CD4-positive, alpha-beta memory T cell (primary cell): ENCODE data around the gene AMHR2. TPM values are rescaled to one million over a fixed set of nuclear protein-coding genes. Genes with fewer than 3 reads are reported as not detected.
A peak's percentile ranks its signal among the peaks of the same experiment; 100 is the strongest.

Experiments
- CTCF ChIA-PET: fragments of 350-600 bp; sonication (Branson Sonifier 250); formaldehyde crosslinking; loops from one replicate; lab custom pipeline; 2021; ENCODE audit warnings: inconsistent platforms; ENCODE audit not compliant: partially characterized antibody; lab: Charles Lee
- POLR2A ChIA-PET: fragments of 350-600 bp; sonication (Branson Sonifier 250); formaldehyde crosslinking; loops from one replicate; lab custom pipeline; 2021; ENCODE audit not compliant: partially characterized antibody; lab: Charles Lee
- DNase-seq, 5 donors: peaks; one replicate each; pipeline versions ENCODE4 v3.0.0 to v3.0.0-alpha.2; 2020 to 2022; ENCODE audit warnings: mixed read lengths in 1 of 5
- H3K27ac ChIP-seq: one replicate; pipeline ENCODE4 v1.7.0; 2013; ENCODE audit warnings: low read depth, low read length
- H3K27me3 ChIP-seq: 2 replicates; pipeline ENCODE4 v1.7.0; 2013; ENCODE audit warnings: mild to moderate bottlenecking, low read length, moderate library complexity; ENCODE audit not compliant: insufficient read depth
- H3K36me3 ChIP-seq: 2 replicates; pipeline ENCODE4 v1.7.0; 2013; ENCODE audit warnings: mild to moderate bottlenecking, low read length, moderate library complexity; ENCODE audit not compliant: insufficient read depth
- H3K4me1 ChIP-seq: 2 replicates; pipeline ENCODE4 v1.7.0; 2013; ENCODE audit warnings: mild to moderate bottlenecking, low read length, moderate library complexity; ENCODE audit not compliant: insufficient read depth
- H3K4me3 ChIP-seq, 2 donors: one replicate each; pipeline ENCODE4 v1.7.0; 2013; ENCODE audit warnings: low read length in 2 of 2, mild to moderate bottlenecking in 1 of 2
- H3K9me3 ChIP-seq, 2 donors: one replicate each; pipeline ENCODE4 v1.7.0; 2013; ENCODE audit warnings: low read length in 2 of 2, control low read depth in 1 of 2; ENCODE audit not compliant: control insufficient read depth in 1 of 2
- H3K27ac Mint-ChIP-seq, 7 donors: one replicate each; pipeline ENCODE4 v1.8.0; 2020 to 2021; ENCODE audit warnings: mixed read lengths in 7 of 7, mild to moderate bottlenecking in 6 of 7, inconsistent platforms in 3 of 7, moderate library complexity in 3 of 7
- H3K27me3 Mint-ChIP-seq, 2 donors: one replicate each; pipeline ENCODE4 v1.8.0; 2020 to 2021; ENCODE audit warnings: mixed read lengths in 2 of 2
- H3K36me3 Mint-ChIP-seq, 2 donors: one replicate each; pipeline ENCODE4 v1.8.0; 2020 to 2021; ENCODE audit warnings: mixed read lengths in 2 of 2, inconsistent platforms in 1 of 2, mild to moderate bottlenecking in 1 of 2
- H3K4me1 Mint-ChIP-seq, 4 donors: one replicate each; pipeline ENCODE4 v1.8.0; 2020 to 2021; ENCODE audit warnings: mixed read lengths in 4 of 4, mild to moderate bottlenecking in 1 of 4
- H3K4me3 Mint-ChIP-seq, 8 donors: one replicate each; pipeline ENCODE4 v1.8.0; 2020 to 2021; ENCODE audit warnings: mixed read lengths in 8 of 8, mild to moderate bottlenecking in 7 of 8, moderate library complexity in 6 of 8, inconsistent platforms in 3 of 8
- H3K9me3 Mint-ChIP-seq, 8 donors: one replicate each; pipeline ENCODE4 v1.8.0; 2020 to 2021; ENCODE audit warnings: mixed read lengths in 8 of 8, mild to moderate bottlenecking in 5 of 8, inconsistent platforms in 3 of 8, moderate library complexity in 1 of 8
- intact Hi-C: fragments of 100-400 bp; cut with micrococcal nuclease; formaldehyde crosslinking; loops from one replicate; pipeline ENCODE4 v1.15.1; 2023
- polyA plus RNA-seq, 2 donors: library from polyadenylated mRNA; unstranded; fragments of 300-500 nt; fragmentation: Illumina TruSeq; gene quantifications; one replicate each; pipeline ENCODE4 v1.2.3, GENCODE V29; 2021
- total RNA-seq, 2 experiments: library from RNA; stranded (reverse); gene quantifications; one replicate each; pipeline ENCODE4 v1.2.3, GENCODE V29; 2021

The AMHR2 gene
- total and polyA plus RNA-seq, 4 experiments from 2014 or later: not detected

- Mint-ChIP-seq H3K4me3 (no peak overlapping the region), H3K4me1 (peaks cover 24 to 60% (median 38%) of the 10 kb centered on the region in 4 donors), H3K27me3 (no peaks in the 10 kb centered on the region), H3K27ac (peak overlapping the region in 2 of 7 donors; percentile 27 to 72), H3K9me3 (no peaks in the 10 kb centered on the region), H3K36me3 (peaks cover 61 to 84% of the 10 kb centered on the region in 2 donors)
- POLR2A ChIA-PET: interaction anchor here (4.3 kb wide), 1 partner anchor 43 kb away, joined by 43 read pairs; the partner anchor contains the start of genes MAP3K12 and TARBP2
- Histone ChIP-seq H3K27ac (no peak overlapping the region), H3K27me3 (no peaks in the 10 kb centered on the region), H3K4me1 (peaks cover 29% of the 10 kb centered on the region), H3K36me3 (peaks cover 75% of the 10 kb centered on the region), H3K4me3 (no peak overlapping the region), H3K9me3 (no peaks in the 10 kb centered on the region)
- DNase-seq: no peak
- intact Hi-C loops: no loop called here
- CTCF ChIA-PET: interaction anchor here (1.2 to 2.4 kb wide), 2 partner anchors 44 to 52 kb away, joined by 3 to 6 read pairs; partner anchors contain the start of gene TARBP2
These were observed 33.2 kb downstream of the AMHR2 start for GRCh38 chr12:53456654-53457366.

GRCh38 chr12:53459097-53459496 is 35.4 kb downstream of the AMHR2 start:
- intact Hi-C loops: loop anchor here (2.0 kb wide), 1 partner anchor 16 kb away; no protein-coding TSS in a partner anchor
- peaks cover 20 to 51% (median 33%) of the 10 kb centered on the region in 4 donors for H3K4me1 Mint-ChIP-seq
- ChIA-PET CTCF (interaction anchor here (1.0 to 1.5 kb wide), 4 partner anchors 12 to 50 kb away, joined by 3 to 6 read pairs (median 4); partner anchors contain the start of gene PRR13), POLR2A (interaction anchor here (1.0 to 1.1 kb wide), 2 partner anchors 11 to 42 kb away, joined by 4 to 5 read pairs; partner anchors contain the start of gene TARBP2)
- H3K4me3 Mint-ChIP-seq: peak overlapping the region in 1 of 8 donors; percentile 12
- peaks cover 97% of the 10 kb centered on the region for H3K36me3 ChIP-seq
- H3K9me3 ChIP-seq: no peaks in the 10 kb centered on the region
- peak overlapping the region in 1 of 7 donors; percentile 41 for H3K27ac Mint-ChIP-seq
- H3K4me3 ChIP-seq: no peak overlapping the region
- H3K9me3 Mint-ChIP-seq: no peaks in the 10 kb centered on the region
- H3K27ac ChIP-seq: no peak overlapping the region
- DNase-seq: no peak
- peaks cover 74 to 90% of the 10 kb centered on the region in 2 donors for H3K36me3 Mint-ChIP-seq
- H3K27me3 ChIP-seq: no peaks in the 10 kb centered on the region
- peaks cover 16% of the 10 kb centered on the region for H3K4me1 ChIP-seq
- H3K27me3 Mint-ChIP-seq: no peaks in the 10 kb centered on the region

GRCh38 chr12:53461059-53461458 is 37.4 kb downstream of the AMHR2 start:
- CTCF ChIA-PET: interaction anchor here (1.1 kb wide), 1 partner anchor 48 kb away, joined by 5 read pairs; no protein-coding TSS in a partner anchor
- Mint-ChIP-seq H3K27ac (peak overlapping the region in 4 of 7 donors; percentile 47 to 58 (median 50)), H3K4me3 (peak overlapping the region in 1 of 8 donors; percentile 19), H3K27me3 (no peaks in the 10 kb centered on the region), H3K36me3 (peaks cover 64 to 89% of the 10 kb centered on the region in 2 donors), H3K4me1 (peaks cover 17 to 44% (median 28%) of the 10 kb centered on the region in 4 donors), H3K9me3 (no peaks in the 10 kb centered on the region)
- no peak for DNase-seq
- Histone ChIP-seq H3K4me3 (no peak overlapping the region), H3K36me3 (peaks cover 97% of the 10 kb centered on the region), H3K4me1 (no peaks in the 10 kb centered on the region), H3K27ac (no peak overlapping the region), H3K9me3 (no peaks in the 10 kb centered on the region), H3K27me3 (no peaks in the 10 kb centered on the region)
- POLR2A ChIA-PET: interaction anchor here (0.5 to 1.2 kb wide), 3 partner anchors 11 to 48 kb away, joined by 3 read pairs; no protein-coding TSS in a partner anchor
- intact Hi-C loops: no loop called here

- no peak overlapping the region for H3K27ac ChIP-seq
- H3K27ac Mint-ChIP-seq: peak overlapping the region in 1 of 7 donors; percentile 58
- peaks cover 97% of the 10 kb centered on the region for H3K36me3 ChIP-seq
- H3K9me3 ChIP-seq: no peaks in the 10 kb centered on the region
- no peaks in the 10 kb centered on the region for H3K9me3 Mint-ChIP-seq
- no peak overlapping the region for H3K4me3 ChIP-seq
- POLR2A ChIA-PET: interaction anchor here (0.5 to 1.3 kb wide), 5 partner anchors 11 to 47 kb away, joined by 3 read pairs; partner anchors contain the start of gene TARBP2
- DNase-seq: no peak
- H3K4me1 ChIP-seq: no peaks in the 10 kb centered on the region
- H3K4me3 Mint-ChIP-seq: no peak overlapping the region
- intact Hi-C loops: no loop called here
- H3K27me3 Mint-ChIP-seq: no peaks in the 10 kb centered on the region
- H3K4me1 Mint-ChIP-seq: peaks cover 18 to 44% (median 31%) of the 10 kb centered on the region in 4 donors
- CTCF ChIA-PET: interaction anchor here (1.1 kb wide), 1 partner anchor 47 kb away, joined by 5 read pairs; no protein-coding TSS in a partner anchor
- H3K27me3 ChIP-seq: no peaks in the 10 kb centered on the region
- H3K36me3 Mint-ChIP-seq: peaks cover 68 to 90% of the 10 kb centered on the region in 2 donors
These were observed 37.9 kb downstream of the AMHR2 start for GRCh38 chr12:53461591-53461990.

- H3K27ac ChIP-seq: no peak overlapping the region
- H3K9me3 Mint-ChIP-seq: no peaks in the 10 kb centered on the region
- H3K4me1 Mint-ChIP-seq: peaks cover 20 to 47% (median 33%) of the 10 kb centered on the region in 4 donors
- H3K27me3 ChIP-seq: no peaks in the 10 kb centered on the region
- H3K4me3 ChIP-seq: no peak overlapping the region
- H3K27ac Mint-ChIP-seq: peak overlapping the region in 2 of 7 donors; percentile 10 to 30
- no peaks in the 10 kb centered on the region for H3K4me1 ChIP-seq
- CTCF ChIA-PET: no interaction called here
- DNase-seq: no peak
- H3K36me3 Mint-ChIP-seq: peaks cover 76 to 95% of the 10 kb centered on the region in 2 donors
- no peaks in the 10 kb centered on the region for H3K9me3 ChIP-seq
- no peaks in the 10 kb centered on the region for H3K27me3 Mint-ChIP-seq
- intact Hi-C loops: no loop called here
- H3K36me3 ChIP-seq: peaks cover 97% of the 10 kb centered on the region
- POLR2A ChIA-PET: interaction anchor here (1.2 to 1.3 kb wide), 3 partner anchors 9 to 38 kb away, joined by 3 read pairs; partner anchors contain the start of gene TARBP2
- H3K4me3 Mint-ChIP-seq: no peak overlapping the region
These were observed 39.3 kb downstream of the AMHR2 start for GRCh38 chr12:53462935-53463334.

- no peaks in the 10 kb centered on the region for H3K27me3 Mint-ChIP-seq
- no peak overlapping the region for H3K4me3 Mint-ChIP-seq
- H3K4me1 ChIP-seq: no peaks in the 10 kb centered on the region
- H3K27ac ChIP-seq: no peak overlapping the region
- peaks cover 21 to 46% (median 33%) of the 10 kb centered on the region in 4 donors for H3K4me1 Mint-ChIP-seq
- H3K27me3 ChIP-seq: no peaks in the 10 kb centered on the region
- intact Hi-C loops: no loop called here
- no peaks in the 10 kb centered on the region for H3K9me3 ChIP-seq
- no peak for DNase-seq
- H3K36me3 Mint-ChIP-seq: peaks cover 79 to 96% of the 10 kb centered on the region in 2 donors
- no peaks in the 10 kb centered on the region for H3K9me3 Mint-ChIP-seq
- peaks cover 97% of the 10 kb centered on the region for H3K36me3 ChIP-seq
- H3K27ac Mint-ChIP-seq: peak overlapping the region in 4 of 7 donors; percentile 33 to 70 (median 42)
- POLR2A ChIA-PET: interaction anchor here (1.1 kb wide), 1 partner anchor 37 kb away, joined by 7 read pairs; the partner anchor contains the start of gene TARBP2
- no peak overlapping the region for H3K4me3 ChIP-seq
- CTCF ChIA-PET: interaction anchor here (1.6 kb wide), 1 partner anchor 44 kb away, joined by 4 read pairs; no protein-coding TSS in a partner anchor
These were observed 40.3 kb downstream of the AMHR2 start for GRCh38 chr12:53463802-53464560.
